ENCODE measurements around the gene SMAD7.
A peak's percentile ranks its signal among the peaks of the same experiment; 100 is the strongest.

Gene SMAD7

GRCh38 chr18:48924630-48925490, 25.9 kb downstream of the SMAD7 start:
- H3K9ac ChIP-seq (ENCODE audit: insufficient read length, low read depth) = peak overlapping the region; percentile 26
- DNase-seq (ENCODE audit: low read depth, low spot score) = no peak
- H3K4me1 ChIP-seq (ENCODE audit: insufficient read depth, insufficient read length) = peaks cover 27% of the 10 kb centered on the region

GRCh38 chr18:48923746-48924629, 26.8 kb downstream of the SMAD7 start:
- no peak for TF ChIP-seq YY1 (IDR thresholded peaks at IDR 0.05; ENCODE audit: insufficient read depth, insufficient read length)
- TF ChIP-seq ZNF274 (IDR thresholded peaks at IDR 0.05; ENCODE audit: low read depth, low read length) = no peak
- TF ChIP-seq SUZ12 (IDR thresholded peaks at IDR 0.05; ENCODE audit: extremely low read depth, insufficient read depth, insufficient read length) = no peak
- no peak for DNase-seq (ENCODE audit: low read depth, low spot score)
- no peaks in the 10 kb centered on the region for H3K9me3 ChIP-seq (ENCODE audit: insufficient read depth, low read length)
- H3K4me3 ChIP-seq (ENCODE audit: insufficient read length, low read depth) = no peak overlapping the region
- peaks cover 76% of the 10 kb centered on the region for H3K36me3 ChIP-seq (ENCODE audit: insufficient read depth, insufficient read length, low read length)
- peaks cover 24% of the 10 kb centered on the region for H3K4me1 ChIP-seq (ENCODE audit: insufficient read depth, insufficient read length)
- no peak overlapping the region for H3K9ac ChIP-seq (ENCODE audit: insufficient read length, low read depth)
- H3K27me3 ChIP-seq (ENCODE audit: insufficient read depth, insufficient read length) = no peaks in the 10 kb centered on the region

More at GRCh38 chr18:48924630-48925490, 25.9 kb downstream of the SMAD7 start:
- no peaks in the 10 kb centered on the region for H3K9me3 ChIP-seq (ENCODE audit: insufficient read depth, low read length)
- H3K4me3 ChIP-seq (ENCODE audit: insufficient read length, low read depth) = no peak overlapping the region
- H3K36me3 ChIP-seq (ENCODE audit: insufficient read depth, insufficient read length, low read length) = peaks cover 72% of the 10 kb centered on the region
- H3K27me3 ChIP-seq (ENCODE audit: insufficient read depth, insufficient read length) = no peaks in the 10 kb centered on the region
- TF ChIP-seq YY1 (IDR thresholded peaks at IDR 0.05; ENCODE audit: insufficient read depth, insufficient read length) (no peak), ZNF274 (IDR thresholded peaks at IDR 0.05; ENCODE audit: low read depth, low read length) (no peak), SUZ12 (IDR thresholded peaks at IDR 0.05; ENCODE audit: extremely low read depth, insufficient read depth, insufficient read length) (no peak)

GRCh38 chr18:48922801-48923730, 27.7 kb downstream of the SMAD7 start:
- no peak overlapping the region for H3K4me3 ChIP-seq (ENCODE audit: insufficient read length, low read depth)
- no peak for TF ChIP-seq SUZ12 (IDR thresholded peaks at IDR 0.05; ENCODE audit: extremely low read depth, insufficient read depth, insufficient read length)
- no peak for TF ChIP-seq YY1 (IDR thresholded peaks at IDR 0.05; ENCODE audit: insufficient read depth, insufficient read length)
- no peak for TF ChIP-seq ZNF274 (IDR thresholded peaks at IDR 0.05; ENCODE audit: low read depth, low read length)
- no peak overlapping the region for H3K9ac ChIP-seq (ENCODE audit: insufficient read length, low read depth)
- no peaks in the 10 kb centered on the region for H3K9me3 ChIP-seq (ENCODE audit: insufficient read depth, low read length)
- peaks cover 24% of the 10 kb centered on the region for H3K4me1 ChIP-seq (ENCODE audit: insufficient read depth, insufficient read length)
- H3K27me3 ChIP-seq (ENCODE audit: insufficient read depth, insufficient read length) = no peaks in the 10 kb centered on the region
- DNase-seq (ENCODE audit: low read depth, low spot score) = no peak
- peaks cover 76% of the 10 kb centered on the region for H3K36me3 ChIP-seq (ENCODE audit: insufficient read depth, insufficient read length, low read length)

GRCh38 chr18:48922226-48922800, 28.5 kb downstream of the SMAD7 start:
- no peak for DNase-seq (ENCODE audit: low read depth, low spot score)
- H3K4me1 ChIP-seq (ENCODE audit: insufficient read depth, insufficient read length) = peaks cover 17% of the 10 kb centered on the region
- no peak for TF ChIP-seq ZNF274 (IDR thresholded peaks at IDR 0.05; ENCODE audit: low read depth, low read length)
- no peak overlapping the region for H3K9ac ChIP-seq (ENCODE audit: insufficient read length, low read depth)
- peaks cover 69% of the 10 kb centered on the region for H3K36me3 ChIP-seq (ENCODE audit: insufficient read depth, insufficient read length, low read length)
- no peak overlapping the region for H3K4me3 ChIP-seq (ENCODE audit: insufficient read length, low read depth)
- H3K27me3 ChIP-seq (ENCODE audit: insufficient read depth, insufficient read length) = no peaks in the 10 kb centered on the region
- H3K9me3 ChIP-seq (ENCODE audit: insufficient read depth, low read length) = no peaks in the 10 kb centered on the region

GRCh38 chr18:48921305-48922225, 29.2 kb downstream of the SMAD7 start:
- no peak for DNase-seq (ENCODE audit: low read depth, low spot score)
- Histone ChIP-seq H3K9ac (ENCODE audit: insufficient read length, low read depth) (no peak overlapping the region), H3K36me3 (ENCODE audit: insufficient read depth, insufficient read length, low read length) (peaks cover 61% of the 10 kb centered on the region), H3K4me3 (ENCODE audit: insufficient read length, low read depth) (no peak overlapping the region), H3K4me1 (ENCODE audit: insufficient read depth, insufficient read length) (peaks cover 12% of the 10 kb centered on the region), H3K27me3 (ENCODE audit: insufficient read depth, insufficient read length) (no peaks in the 10 kb centered on the region), H3K9me3 (ENCODE audit: insufficient read depth, low read length) (no peaks in the 10 kb centered on the region)
- TF ChIP-seq SUZ12 (IDR thresholded peaks at IDR 0.05; ENCODE audit: extremely low read depth, insufficient read depth, insufficient read length) (no peak), ZNF274 (IDR thresholded peaks at IDR 0.05; ENCODE audit: low read depth, low read length) (no peak), YY1 (IDR thresholded peaks at IDR 0.05; ENCODE audit: insufficient read depth, insufficient read length) (no peak)
